Measurements from ENCODE around the gene DENND5A.
A peak's percentile ranks its signal among the peaks of the same experiment; 100 is the strongest.

DENND5A gene

DNA sequence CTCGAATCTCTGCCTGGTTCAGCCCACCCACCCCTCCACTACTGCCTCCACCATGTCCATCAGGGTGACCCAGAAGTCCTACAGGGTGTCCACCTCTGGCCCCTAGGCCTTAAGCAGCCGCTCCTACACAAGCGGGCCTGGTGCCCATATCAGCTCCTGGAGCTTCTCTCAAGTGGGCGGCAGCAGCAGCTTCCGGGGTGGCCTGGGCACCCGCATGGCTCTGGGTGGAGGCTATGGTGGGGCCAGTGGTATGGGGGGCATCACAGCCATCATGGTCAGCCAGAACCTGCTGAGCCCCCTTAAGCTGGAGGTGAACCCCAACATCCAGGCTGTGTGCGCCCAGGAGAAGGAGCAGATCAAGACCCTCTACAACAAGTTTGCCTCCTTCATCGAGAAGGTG lies 170.7 kb downstream of the DENND5A start:
- TF ChIP-seq Cebpa-rat (IDR thresholded peaks at IDR 0.05), result no peak
- Histone ChIP-seq H4K20me1 (peaks cover 0 to 30% (median 6%) of the 10 kb centered on the region in 11 experiments; a peak in 11 of 22 replicates), H3K9me3 (replicated peaks in 1 of 11) (no peaks in the 10 kb centered on the region), H3K4me1 (peaks cover 0 to 10% (median 5%) of the 10 kb centered on the region in 10 experiments; a peak in 9 of 20 replicates), H3K9ac (no peak overlapping the region), H3K4me3 (no peak overlapping the region), H3K4me2 (no peak overlapping the region), H3K27me3 (peaks cover 45 to 53% (median 47%) of the 10 kb centered on the region in 11 experiments), H3K36me3 (no peaks in the 10 kb centered on the region), H3K27ac (no peak overlapping the region)

DNA sequence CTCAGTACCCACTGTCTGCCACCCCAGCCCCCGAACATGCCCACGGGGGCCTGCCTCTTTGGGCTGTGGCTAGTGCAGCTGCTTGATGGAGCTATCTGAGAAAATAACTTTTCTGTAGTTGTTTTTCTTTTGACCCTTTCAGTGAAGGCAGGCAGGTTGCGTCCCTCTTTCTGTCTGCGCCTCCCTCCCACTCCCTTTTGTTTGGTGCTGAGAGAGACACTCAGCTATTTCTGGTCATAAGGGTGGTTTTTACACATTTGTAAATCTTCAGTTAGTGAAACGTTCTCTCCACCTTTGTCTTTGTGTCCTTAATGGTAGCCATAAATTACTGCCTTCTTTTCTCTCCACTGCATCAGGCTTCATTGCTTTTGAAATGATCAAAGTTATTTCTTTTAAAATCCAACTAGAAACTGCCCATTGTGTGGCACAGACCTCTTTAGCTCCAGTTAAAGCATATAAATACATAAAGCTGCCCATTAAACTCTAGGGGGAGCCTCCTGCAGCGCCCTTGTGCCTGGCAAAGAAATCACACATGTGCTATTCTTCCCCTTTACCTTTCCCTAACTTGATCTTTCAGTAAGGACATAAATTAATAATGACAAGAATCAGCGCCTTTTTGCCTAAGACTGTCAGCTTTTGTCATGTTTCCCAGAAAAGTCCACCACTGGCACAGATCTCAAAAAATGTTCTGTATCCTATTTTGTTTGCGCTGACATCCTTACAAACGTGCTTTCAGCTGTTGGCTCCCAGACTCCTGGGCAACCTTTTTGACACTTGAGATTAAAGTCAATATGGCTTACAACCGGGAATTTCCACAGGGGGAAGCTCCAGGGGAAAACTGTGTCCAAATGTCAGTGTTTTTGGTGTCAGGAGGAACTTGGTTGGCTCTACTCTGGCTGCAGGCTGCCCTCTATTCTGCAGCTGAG lies 172.0 kb downstream of the DENND5A start:
- Histone ChIP-seq H3K4me1 (peaks cover 0 to 10% (median 5%) of the 10 kb centered on the region in 10 experiments; a peak in 9 of 20 replicates), H3K27ac (no peak overlapping the region), H3K4me2 (no peak overlapping the region), H3K9ac (no peak overlapping the region), H3K36me3 (no peaks in the 10 kb centered on the region), H3K27me3 (peaks cover 53 to 66% (median 60%) of the 10 kb centered on the region in 11 experiments), H3K4me3 (no peak overlapping the region), H3K9me3 (replicated peaks in 1 of 11) (no peaks in the 10 kb centered on the region), H4K20me1 (peaks cover 0 to 34% (median 6%) of the 10 kb centered on the region in 11 experiments; a peak in 11 of 22 replicates)
- no peak for TF ChIP-seq Cebpa-rat (IDR thresholded peaks at IDR 0.05)

DNA sequence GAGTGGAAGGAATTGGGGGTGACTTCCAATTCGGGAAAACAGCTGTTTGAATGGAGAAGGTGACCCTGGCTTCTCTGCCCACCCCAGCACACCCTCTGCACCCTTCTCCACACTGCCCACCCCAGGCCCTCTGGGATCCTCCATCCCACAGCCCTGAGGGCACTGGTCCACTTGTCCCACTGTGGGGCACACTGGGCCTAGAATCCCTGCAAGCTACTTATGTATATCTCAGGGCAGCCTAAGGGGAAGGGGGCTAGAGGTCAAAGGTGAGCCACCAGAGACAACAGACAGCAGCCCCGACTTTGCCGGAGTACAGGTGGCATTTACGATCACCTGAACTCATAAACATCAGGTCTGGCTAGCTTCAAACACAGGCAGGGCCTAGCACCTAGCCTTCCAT lies 173.1 kb downstream of the DENND5A start:
- Histone ChIP-seq H3K27ac (no peak overlapping the region), H3K9ac (no peak overlapping the region), H3K9me3 (replicated peaks in 1 of 11) (no peaks in the 10 kb centered on the region), H3K4me1 (peaks cover 0 to 10% (median 5%) of the 10 kb centered on the region in 10 experiments; a peak in 9 of 20 replicates), H4K20me1 (peaks cover 0 to 34% (median 6%) of the 10 kb centered on the region in 11 experiments; a peak in 11 of 22 replicates), H3K4me2 (peak overlapping the region; percentile 73 to 98 (median 86); a peak in 19 of 22 replicates), H3K27me3 (peaks cover 53 to 66% (median 61%) of the 10 kb centered on the region in 11 experiments), H3K36me3 (no peaks in the 10 kb centered on the region), H3K4me3 (peak overlapping the region in 9 of 10 experiments; percentile 51 to 69 (median 56); a peak in 16 of 20 replicates)
- no peak for TF ChIP-seq Cebpa-rat (IDR thresholded peaks at IDR 0.05)

DNA sequence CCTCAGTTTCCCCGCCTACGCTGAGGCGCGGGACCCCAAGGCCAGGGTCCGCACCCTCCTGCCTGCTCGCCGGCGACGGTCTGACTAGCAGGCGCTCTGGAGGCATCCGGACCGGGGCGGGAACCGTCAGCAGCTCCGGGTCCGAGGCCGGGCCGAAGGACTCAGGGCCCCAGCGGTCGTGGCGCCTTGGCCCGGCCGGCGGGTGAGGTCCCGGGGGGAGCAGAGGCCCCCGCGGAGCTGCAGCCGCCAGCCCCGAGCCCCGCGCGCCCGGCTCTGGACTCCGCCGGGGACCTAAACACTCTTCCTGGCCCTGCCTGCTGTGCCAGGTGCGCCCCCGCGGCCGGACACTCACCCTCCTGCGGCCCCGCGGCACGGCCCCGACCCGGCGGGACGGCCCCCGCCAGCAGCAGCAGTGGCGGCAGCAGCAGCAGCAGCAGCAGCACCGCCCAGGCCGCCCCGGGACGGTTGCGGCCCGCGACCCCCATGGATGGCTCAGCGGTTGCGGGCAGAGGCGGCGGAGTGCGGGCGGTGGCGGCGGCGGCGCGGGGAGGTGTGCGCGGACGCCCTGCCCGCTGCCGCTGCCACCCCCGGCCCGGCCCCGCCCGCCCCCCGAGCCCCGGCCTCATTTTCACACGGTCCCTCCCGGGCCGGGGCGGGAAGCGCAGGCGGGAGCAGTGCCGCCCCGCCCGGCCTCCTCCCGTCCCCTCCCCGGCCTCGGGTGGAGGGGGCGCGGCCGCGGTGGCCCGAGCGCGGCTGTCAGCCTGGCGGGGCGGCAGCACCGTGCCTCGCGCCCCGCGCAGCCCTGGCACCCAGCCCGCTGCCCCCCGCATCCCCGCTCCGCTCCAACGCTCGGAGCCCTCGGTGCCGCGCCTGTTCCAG lies 173.9 kb downstream of the DENND5A start, which contains the start of gene SCUBE2:
TSS of gene SCUBE2 (minus strand) at position 556 of the 879 bp plus-strand sequence. CDS start at position 485, 71 bp downstream.
- peak within 1 kb of the TSS in 8 of 11 experiments; percentile 6 to 73 (median 40); a peak in 8 of 22 replicates for H3K9ac ChIP-seq
- H3K4me3 ChIP-seq, result peak within 1 kb of the TSS; percentile 42 to 69 (median 56)
- no peaks in the 10 kb centered on the region for H3K9me3 ChIP-seq (replicated peaks in 1 of 11)
- H4K20me1 ChIP-seq, result peaks cover 0 to 34% (median 6%) of the 10 kb centered on the region in 11 experiments; a peak in 11 of 22 replicates
- peak within 1 kb of the TSS; percentile 73 to 98 (median 86) for H3K4me2 ChIP-seq
- H3K36me3 ChIP-seq, result no peaks in the 10 kb centered on the region
- no peak within 1 kb of the TSS for H3K27ac ChIP-seq
- peaks cover 53 to 66% (median 61%) of the 10 kb centered on the region in 11 experiments for H3K27me3 ChIP-seq
- no peak for TF ChIP-seq Cebpa-rat (IDR thresholded peaks at IDR 0.05)
- peaks cover 0 to 10% (median 5%) of the 10 kb centered on the region in 10 experiments; a peak in 9 of 20 replicates for H3K4me1 ChIP-seq

DNA sequence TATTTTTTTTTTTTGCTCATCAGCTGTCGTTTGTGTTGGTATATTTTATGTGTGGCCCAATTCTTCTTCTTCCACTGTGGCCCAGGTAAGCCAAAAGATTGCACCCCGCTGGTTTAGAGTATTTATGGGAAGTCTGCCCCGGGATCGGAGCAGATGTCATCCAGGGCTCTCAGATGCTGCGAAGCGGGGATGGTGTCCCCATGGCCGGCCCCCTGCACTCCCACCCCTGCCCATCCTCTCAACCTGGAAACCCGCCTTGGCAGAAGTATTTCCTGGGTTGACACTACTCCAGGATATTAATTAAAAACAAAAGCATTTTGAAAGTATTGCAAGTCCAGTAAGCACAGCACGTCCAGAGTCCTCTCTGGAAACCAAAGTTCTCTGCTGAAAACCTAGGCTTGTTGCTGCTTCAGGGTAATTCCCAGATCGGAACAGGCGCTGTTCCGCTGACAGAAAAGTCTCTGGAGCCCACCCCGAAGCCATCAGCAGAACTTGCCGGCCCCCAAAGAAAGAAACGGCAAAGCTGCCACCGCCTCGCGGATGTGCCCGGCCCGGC lies 174.6 kb downstream of the DENND5A start:
- no peak for TF ChIP-seq Cebpa-rat (IDR thresholded peaks at IDR 0.05)
- Histone ChIP-seq H3K4me3 (peak overlapping the region in 9 of 10 experiments; percentile 42 to 69 (median 55); a peak in 16 of 20 replicates), H3K36me3 (no peaks in the 10 kb centered on the region), H3K9me3 (replicated peaks in 1 of 11) (no peaks in the 10 kb centered on the region), H4K20me1 (peaks cover 0 to 34% (median 6%) of the 10 kb centered on the region in 11 experiments; a peak in 11 of 22 replicates), H3K27ac (no peak overlapping the region), H3K4me1 (peaks cover 0 to 10% (median 5%) of the 10 kb centered on the region in 10 experiments; a peak in 9 of 20 replicates), H3K9ac (peak overlapping the region in 2 of 11 experiments; percentile 61 to 73; a peak in 3 of 22 replicates), H3K27me3 (peaks cover 53 to 66% (median 61%) of the 10 kb centered on the region in 11 experiments), H3K4me2 (peak overlapping the region; percentile 73 to 98 (median 86); a peak in 20 of 22 replicates)

DNA sequence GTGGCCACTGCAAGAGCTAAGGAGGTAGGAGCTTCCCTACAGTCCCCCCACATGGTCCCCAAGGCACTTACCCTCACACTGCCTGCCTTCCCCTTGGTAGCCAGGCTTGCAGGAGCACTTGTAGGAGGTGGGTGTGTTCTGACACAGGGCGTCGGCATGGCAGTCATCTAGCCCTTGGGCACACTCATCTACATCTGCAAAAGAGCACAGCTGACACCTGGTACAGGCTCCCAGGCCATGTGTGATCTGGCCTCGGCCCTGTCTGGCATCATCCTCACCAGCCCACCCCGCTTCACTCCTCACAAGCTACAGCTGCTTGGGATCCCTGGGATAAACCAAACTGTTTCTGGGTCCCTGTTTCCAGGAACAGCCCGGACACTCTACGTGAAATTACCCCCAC lies 175.5 kb downstream of the DENND5A start:
- H3K9me3 ChIP-seq (replicated peaks in 1 of 11), result no peaks in the 10 kb centered on the region
- no peak for TF ChIP-seq Cebpa-rat (IDR thresholded peaks at IDR 0.05)
- H4K20me1 ChIP-seq, result peaks cover 0 to 34% (median 6%) of the 10 kb centered on the region in 11 experiments; a peak in 11 of 22 replicates
- peaks cover 53 to 65% (median 61%) of the 10 kb centered on the region in 11 experiments for H3K27me3 ChIP-seq
- no peak overlapping the region for H3K27ac ChIP-seq
- no peak overlapping the region for H3K4me2 ChIP-seq
- H3K4me3 ChIP-seq, result no peak overlapping the region
- peaks cover 0 to 10% (median 5%) of the 10 kb centered on the region in 10 experiments; a peak in 9 of 20 replicates for H3K4me1 ChIP-seq
- no peak overlapping the region for H3K9ac ChIP-seq
- no peaks in the 10 kb centered on the region for H3K36me3 ChIP-seq

DNA sequence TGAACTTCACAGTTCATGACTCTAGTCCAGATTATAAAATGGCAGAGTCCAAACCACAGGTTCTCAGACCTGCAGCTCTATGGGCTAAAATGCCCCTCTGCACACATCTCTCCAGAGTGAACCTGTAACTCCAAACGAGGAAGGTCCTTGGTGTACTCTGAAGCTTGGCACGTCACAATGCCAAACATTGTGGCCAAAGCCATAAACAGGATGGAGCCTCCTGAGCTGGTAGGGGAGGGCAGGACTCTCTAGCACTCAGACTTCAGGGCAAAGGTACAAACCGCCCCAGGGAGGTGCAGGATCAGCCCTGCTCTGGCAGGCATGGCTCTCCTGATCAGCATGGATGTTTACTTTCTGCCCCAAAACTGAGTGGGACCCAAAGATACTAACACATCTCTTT lies 176.1 kb downstream of the DENND5A start:
- H3K27me3 ChIP-seq, result peaks cover 53 to 63% (median 59%) of the 10 kb centered on the region in 11 experiments
- H3K9me3 ChIP-seq (replicated peaks in 1 of 11), result no peaks in the 10 kb centered on the region
- H4K20me1 ChIP-seq, result peaks cover 0 to 34% (median 6%) of the 10 kb centered on the region in 11 experiments; a peak in 11 of 22 replicates
- H3K9ac ChIP-seq, result no peak overlapping the region
- H3K4me1 ChIP-seq, result peaks cover 0 to 10% (median 5%) of the 10 kb centered on the region in 10 experiments; a peak in 9 of 20 replicates
- no peak for TF ChIP-seq Cebpa-rat (IDR thresholded peaks at IDR 0.05)
- no peak overlapping the region for H3K4me3 ChIP-seq
- H3K27ac ChIP-seq, result no peak overlapping the region
- no peaks in the 10 kb centered on the region for H3K36me3 ChIP-seq
- no peak overlapping the region for H3K4me2 ChIP-seq
